ENCODE measurements around the gene ZFX. TPM values are rescaled to one million over a fixed set of nuclear protein-coding genes. Genes with fewer than 3 reads are reported as not detected.

ZFX gene
- total RNA-seq, 1 donor from 2014 or later, result 32.8 TPM

- intact Hi-C loops (cut with micrococcal nuclease), result no loop called here
- Histone ChIP-seq H3K9me3 (replicated peaks) (no peaks in the 10 kb centered on the region), H3K36me3 (peaks cover 56% of the 10 kb centered on the region), H3K4me1 (peaks cover 7% of the 10 kb centered on the region), H3K27ac (replicated peaks) (no peak overlapping the region), H3K27me3 (ENCODE audit: low read depth) (no peaks in the 10 kb centered on the region), H3K4me3 (no peak overlapping the region)
- no peak for DNase-seq
- TF ChIP-seq, protein P1, sequence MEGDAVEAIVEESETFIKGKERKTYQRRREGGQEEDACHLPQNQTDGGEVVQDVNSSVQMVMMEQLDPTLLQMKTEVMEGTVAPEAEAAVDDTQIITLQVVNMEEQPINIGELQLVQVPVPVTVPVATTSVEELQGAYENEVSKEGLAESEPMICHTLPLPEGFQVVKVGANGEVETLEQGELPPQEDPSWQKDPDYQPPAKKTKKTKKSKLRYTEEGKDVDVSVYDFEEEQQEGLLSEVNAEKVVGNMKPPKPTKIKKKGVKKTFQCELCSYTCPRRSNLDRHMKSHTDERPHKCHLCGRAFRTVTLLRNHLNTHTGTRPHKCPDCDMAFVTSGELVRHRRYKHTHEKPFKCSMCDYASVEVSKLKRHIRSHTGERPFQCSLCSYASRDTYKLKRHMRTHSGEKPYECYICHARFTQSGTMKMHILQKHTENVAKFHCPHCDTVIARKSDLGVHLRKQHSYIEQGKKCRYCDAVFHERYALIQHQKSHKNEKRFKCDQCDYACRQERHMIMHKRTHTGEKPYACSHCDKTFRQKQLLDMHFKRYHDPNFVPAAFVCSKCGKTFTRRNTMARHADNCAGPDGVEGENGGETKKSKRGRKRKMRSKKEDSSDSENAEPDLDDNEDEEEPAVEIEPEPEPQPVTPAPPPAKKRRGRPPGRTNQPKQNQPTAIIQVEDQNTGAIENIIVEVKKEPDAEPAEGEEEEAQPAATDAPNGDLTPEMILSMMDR (IDR thresholded peaks at IDR 0.05; ENCODE audit: borderline replicate concordance), result no peak
These were observed 59.1 kb downstream of the ZFX start for GRCh38 chrX:24208496-24209240.

DNA sequence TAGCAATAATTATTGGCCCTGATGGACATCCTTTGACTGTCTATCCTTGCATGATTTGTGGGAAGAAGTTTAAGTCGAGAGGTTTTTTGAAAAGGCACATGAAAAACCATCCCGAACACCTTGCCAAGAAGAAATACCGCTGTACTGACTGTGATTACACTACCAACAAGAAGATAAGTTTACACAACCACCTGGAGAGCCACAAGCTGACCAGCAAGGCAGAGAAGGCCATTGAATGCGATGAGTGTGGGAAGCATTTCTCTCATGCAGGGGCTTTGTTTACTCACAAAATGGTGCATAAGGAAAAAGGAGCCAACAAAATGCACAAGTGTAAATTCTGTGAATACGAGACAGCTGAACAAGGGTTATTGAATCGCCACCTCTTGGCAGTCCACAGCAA lies 60.7 kb downstream of the ZFX start:
- Histone ChIP-seq H3K36me3 (peaks cover 56% of the 10 kb centered on the region), H3K27ac (replicated peaks) (no peak overlapping the region), H3K4me3 (no peak overlapping the region), H3K4me1 (no peaks in the 10 kb centered on the region), H3K27me3 (ENCODE audit: low read depth) (no peaks in the 10 kb centered on the region), H3K9me3 (replicated peaks) (no peaks in the 10 kb centered on the region)
- intact Hi-C loops (cut with micrococcal nuclease), result no loop called here
- no peak for DNase-seq
- TF ChIP-seq, protein P1 (IDR thresholded peaks at IDR 0.05; ENCODE audit: borderline replicate concordance), result no peak

- no peak for DNase-seq
- H3K4me3 ChIP-seq, result no peak overlapping the region
- no peak overlapping the region for H3K27ac ChIP-seq (replicated peaks)
- H3K4me1 ChIP-seq, result no peaks in the 10 kb centered on the region
- no peaks in the 10 kb centered on the region for H3K27me3 ChIP-seq (ENCODE audit: low read depth)
- intact Hi-C loops (cut with micrococcal nuclease), result no loop called here
- TF ChIP-seq, protein P1 (IDR thresholded peaks at IDR 0.05; ENCODE audit: borderline replicate concordance), result no peak
- H3K9me3 ChIP-seq (replicated peaks), result no peaks in the 10 kb centered on the region
- peaks cover 34% of the 10 kb centered on the region for H3K36me3 ChIP-seq
These were observed 65.0 kb downstream of the ZFX start for GRCh38 chrX:24214568-24214967.

- DNase-seq, result no peak
- Histone ChIP-seq H3K4me1 (no peaks in the 10 kb centered on the region), H3K36me3 (peaks cover 27% of the 10 kb centered on the region), H3K4me3 (no peak overlapping the region), H3K9me3 (replicated peaks) (no peaks in the 10 kb centered on the region), H3K27me3 (ENCODE audit: low read depth) (no peaks in the 10 kb centered on the region), H3K27ac (replicated peaks) (no peak overlapping the region)
- intact Hi-C loops (cut with micrococcal nuclease), result no loop called here
- TF ChIP-seq, protein P1 (IDR thresholded peaks at IDR 0.05; ENCODE audit: borderline replicate concordance), result no peak
These were observed 65.7 kb downstream of the ZFX start for GRCh38 chrX:24215272-24215671.

- no peak overlapping the region for H3K4me3 ChIP-seq
- H3K4me1 ChIP-seq, result no peaks in the 10 kb centered on the region
- H3K27ac ChIP-seq (replicated peaks), result no peak overlapping the region
- TF ChIP-seq, protein P1 (IDR thresholded peaks at IDR 0.05; ENCODE audit: borderline replicate concordance), result no peak
- intact Hi-C loops (cut with micrococcal nuclease), result no loop called here
- peaks cover 20% of the 10 kb centered on the region for H3K36me3 ChIP-seq
- DNase-seq, result no peak
- H3K27me3 ChIP-seq (ENCODE audit: low read depth), result no peaks in the 10 kb centered on the region
- H3K9me3 ChIP-seq (replicated peaks), result no peaks in the 10 kb centered on the region
These were observed 66.5 kb downstream of the ZFX start for GRCh38 chrX:24216037-24216436.
